ENCODE results near the gene AP2M1. TPM values are rescaled to one million over a fixed set of nuclear protein-coding genes. Genes with fewer than 3 reads are reported as not detected.
A peak's percentile ranks its signal among the peaks of the same experiment; 100 is the strongest.

AP2M1 gene
- total and polyA plus RNA-seq, 8 donors, result 96.2 to 220 (median 144) TPM

- peaks cover 46 to 59% (median 59%) of the 10 kb centered on the region in 4 donors for H3K36me3 ChIP-seq
- intact Hi-C loops (cut with DNase I; ENCODE audit: low total_unique reads), result no loop called here
- TF ChIP-seq POLR2AphosphoS5 (IDR thresholded peaks at IDR 0.05), result peak in 1 of 3 donors; percentile 46
- no peak for TF ChIP-seq EP300 (IDR thresholded peaks at IDR 0.05)
- WGBS, 5 donors, result 40 to 48% (median 44%) methylated on average over 18 to 19 of the region's 19 CpGs
- DNase-seq, result peak; percentile 45 to 86
- no peaks in the 10 kb centered on the region for H3K9me3 ChIP-seq
- peaks cover 29 to 61% (median 49%) of the 10 kb centered on the region in 4 donors for H3K4me1 ChIP-seq
- H3K27me3 ChIP-seq, result no peaks in the 10 kb centered on the region
- H3K4me3 ChIP-seq, result peak overlapping the region; percentile 87 to 100 (median 96)
- peak overlapping the region; percentile 37 to 94 (median 92) for H3K27ac ChIP-seq
Measured at GRCh38 chr3:184176377-184177330, 2.0 kb downstream of the AP2M1 start.

- intact Hi-C loops (cut with DNase I; ENCODE audit: low total_unique reads), result no loop called here
- no peak for DNase-seq
- peaks cover 29 to 61% (median 49%) of the 10 kb centered on the region in 4 donors for H3K4me1 ChIP-seq
- H3K9me3 ChIP-seq, result no peaks in the 10 kb centered on the region
- TF ChIP-seq CTCF (IDR thresholded peaks at IDR 0.05) (no peak), POLR2A (IDR thresholded peaks at IDR 0.05) (no peak), POLR2AphosphoS5 (IDR thresholded peaks at IDR 0.05) (no peak), EP300 (IDR thresholded peaks at IDR 0.05) (no peak)
- H3K4me3 ChIP-seq, result peak overlapping the region in 3 of 4 donors; percentile 87 to 100 (median 94)
- peak overlapping the region; percentile 16 to 94 (median 92) for H3K27ac ChIP-seq
- H3K27me3 ChIP-seq, result no peaks in the 10 kb centered on the region
- peaks cover 52 to 59% (median 59%) of the 10 kb centered on the region in 4 donors for H3K36me3 ChIP-seq
- 40 to 59% (median 42%) methylated on average over 3 to 4 of the region's 4 CpGs for WGBS, 5 donors
Measured at GRCh38 chr3:184177331-184177731, 2.7 kb downstream of the AP2M1 start.

- intact Hi-C loops (cut with DNase I; ENCODE audit: low total_unique reads), result no loop called here
- H3K4me1 ChIP-seq, result peaks cover 29 to 61% (median 49%) of the 10 kb centered on the region in 4 donors
- no peaks in the 10 kb centered on the region for H3K9me3 ChIP-seq
- peaks cover 54 to 61% (median 59%) of the 10 kb centered on the region in 4 donors for H3K36me3 ChIP-seq
- 88 to 94% (median 91%) methylated on average over 14 of the region's 14 CpGs for WGBS, 5 donors
- TF ChIP-seq CTCF (IDR thresholded peaks at IDR 0.05) (no peak), EP300 (IDR thresholded peaks at IDR 0.05) (no peak), POLR2AphosphoS5 (IDR thresholded peaks at IDR 0.05) (no peak), POLR2A (IDR thresholded peaks at IDR 0.05) (no peak)
- peak overlapping the region in 2 of 5 donors; percentile 27 to 92 for H3K27ac ChIP-seq
- DNase-seq, result no peak
- H3K4me3 ChIP-seq, result peak overlapping the region in 2 of 4 donors; percentile 87 to 94
- no peaks in the 10 kb centered on the region for H3K27me3 ChIP-seq
Measured at GRCh38 chr3:184177767-184178306, 3.2 kb downstream of the AP2M1 start.

GRCh38 chr3:184178521-184179138, 4.0 kb downstream of the AP2M1 start:
- peaks cover 29 to 59% (median 47%) of the 10 kb centered on the region in 4 donors for H3K4me1 ChIP-seq
- H3K36me3 ChIP-seq, result peaks cover 60 to 69% (median 67%) of the 10 kb centered on the region in 4 donors
- H3K9me3 ChIP-seq, result no peaks in the 10 kb centered on the region
- H3K27me3 ChIP-seq, result no peaks in the 10 kb centered on the region
- intact Hi-C loops (cut with DNase I; ENCODE audit: low total_unique reads), result no loop called here
- H3K27ac ChIP-seq, result peak overlapping the region in 1 of 5 donors; percentile 92
- 86 to 95% (median 92%) methylated on average over 13 of the region's 13 CpGs for WGBS, 5 donors
- no peak overlapping the region for H3K4me3 ChIP-seq
- no peak for TF ChIP-seq CTCF (IDR thresholded peaks at IDR 0.05)
- TF ChIP-seq EP300 (IDR thresholded peaks at IDR 0.05), result no peak
- no peak for TF ChIP-seq POLR2A (IDR thresholded peaks at IDR 0.05)
- no peak for TF ChIP-seq POLR2AphosphoS5 (IDR thresholded peaks at IDR 0.05)
- peak in 1 of 2 donors; percentile 40 for DNase-seq

Measured in stomach (tissue), 9 donors.